B cell (primary cell): ENCODE measurements around the gene MARVELD1.

Experiments used
- CTCF ChIP-seq: fragments of 200-600 bp; IDR thresholded peaks from one replicate; pipeline ENCODE4 v1.8.0; 2022; ENCODE audit warnings: antibody characterized with exemption, mild to moderate bottlenecking
- EZH2 ChIP-seq: IDR thresholded peaks from 2 replicates; pipeline ENCODE4 v1.6.1; 2012; ENCODE audit warnings: borderline replicate concordance, low read depth, mild to moderate bottlenecking, moderate library complexity, low read length; ENCODE audit not compliant: insufficient read depth, poor library complexity, severe bottlenecking

DNA sequence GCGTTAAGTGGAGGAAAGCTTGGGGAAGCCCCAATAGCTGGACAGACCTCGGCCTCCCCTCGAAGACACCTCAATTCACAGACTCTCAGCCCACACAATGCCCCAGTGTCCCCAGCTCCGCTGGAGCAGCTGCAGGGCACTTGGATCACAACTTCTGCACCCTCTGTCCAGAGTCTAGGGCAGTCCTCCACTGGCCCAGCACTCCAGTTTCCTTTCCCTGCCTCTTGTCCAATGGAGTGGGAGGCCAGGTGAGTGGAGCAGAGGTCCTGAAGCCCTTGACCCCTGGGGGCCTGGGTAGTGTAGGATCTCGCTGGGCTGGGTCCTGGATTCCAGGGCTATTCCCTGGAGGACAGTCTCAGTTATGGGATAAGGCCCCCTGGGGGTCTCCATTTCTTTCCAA lies 46.4 kb downstream of the MARVELD1 start:
- no peak for TF ChIP-seq CTCF
- TF ChIP-seq EZH2 = no peak
